ENCODE data around the gene PPP1R3A. TPM values are rescaled to one million over a fixed set of nuclear protein-coding genes. Genes with fewer than 3 reads are reported as not detected.

Gene PPP1R3A
- total and polyA plus RNA-seq, 12 donors: not detected

GRCh38 chr7:113891828-113892227 lies 27.0 kb downstream of the PPP1R3A start:
- no peak for TF ChIP-seq CTCF (IDR thresholded peaks at IDR 0.05)
- no peak for TF ChIP-seq POLR2A (IDR thresholded peaks at IDR 0.05)
- DNase-seq: no peak
- intact Hi-C loops (cut with DNase I): no loop called here
- H3K36me3 ChIP-seq (replicated peaks in 1 of 2): no peaks in the 10 kb centered on the region
- WGBS, 4 donors: 50 to 52% (median 51%) methylated on average over 1 of the region's 1 CpG
- no peaks in the 10 kb centered on the region for H3K4me1 ChIP-seq (replicated peaks in 1 of 2)
- no peaks in the 10 kb centered on the region for H3K27me3 ChIP-seq
- H3K9me3 ChIP-seq (replicated peaks in 1 of 3): no peaks in the 10 kb centered on the region
- no peak overlapping the region for H3K4me3 ChIP-seq
- no peak overlapping the region for H3K27ac ChIP-seq

- intact Hi-C loops (cut with DNase I): no loop called here
- Histone ChIP-seq H3K36me3 (replicated peaks in 1 of 2) (no peaks in the 10 kb centered on the region), H3K9me3 (replicated peaks in 1 of 3) (no peaks in the 10 kb centered on the region), H3K4me1 (replicated peaks in 1 of 2) (no peaks in the 10 kb centered on the region), H3K27ac (no peak overlapping the region), H3K4me3 (no peak overlapping the region), H3K27me3 (no peaks in the 10 kb centered on the region)
- 78 to 90% (median 89%) methylated on average over 2 of the region's 2 CpGs for WGBS, 4 donors
- TF ChIP-seq POLR2A (IDR thresholded peaks at IDR 0.05) (no peak), CTCF (IDR thresholded peaks at IDR 0.05) (no peak)
- DNase-seq: no peak
Measured at GRCh38 chr7:113891031-113891350, 27.8 kb downstream of the PPP1R3A start.

- TF ChIP-seq POLR2A (IDR thresholded peaks at IDR 0.05) (no peak), CTCF (IDR thresholded peaks at IDR 0.05) (no peak)
- 68 to 91% (median 86%) methylated on average over 2 of the region's 2 CpGs for whole genome bisulfite sequencing, 4 donors
- H3K27me3 ChIP-seq: no peaks in the 10 kb centered on the region
- no peaks in the 10 kb centered on the region for H3K4me1 ChIP-seq (replicated peaks in 1 of 2)
- DNase-seq: no peak
- H3K36me3 ChIP-seq (replicated peaks in 1 of 2): no peaks in the 10 kb centered on the region
- no peak overlapping the region for H3K27ac ChIP-seq
- no peaks in the 10 kb centered on the region for H3K9me3 ChIP-seq (replicated peaks in 1 of 3)
- intact Hi-C loops (cut with DNase I): no loop called here
- H3K4me3 ChIP-seq: no peak overlapping the region
Measured at GRCh38 chr7:113890331-113891030, 28.3 kb downstream of the PPP1R3A start.

GRCh38 chr7:113883096-113883495 lies 35.7 kb downstream of the PPP1R3A start:
- no peaks in the 10 kb centered on the region for H3K4me1 ChIP-seq (replicated peaks in 1 of 2)
- intact Hi-C loops (cut with DNase I): no loop called here
- WGBS, 4 donors: 89 to 98% (median 90%) methylated on average over 1 of the region's 1 CpG
- no peaks in the 10 kb centered on the region for H3K9me3 ChIP-seq (replicated peaks in 1 of 3)
- H3K36me3 ChIP-seq (replicated peaks in 1 of 2): no peaks in the 10 kb centered on the region
- no peaks in the 10 kb centered on the region for H3K27me3 ChIP-seq
- no peak overlapping the region for H3K4me3 ChIP-seq
- TF ChIP-seq CTCF (IDR thresholded peaks at IDR 0.05): no peak
- no peak for TF ChIP-seq POLR2A (IDR thresholded peaks at IDR 0.05)
- no peak overlapping the region for H3K27ac ChIP-seq
- DNase-seq: no peak

Measured in adrenal gland (tissue), 12 donors.